ENCODE measurements around the gene KMT2E. TPM values are rescaled to one million over a fixed set of nuclear protein-coding genes. Genes with fewer than 3 reads are reported as not detected.

Gene KMT2E
- total RNA-seq, 1 experiment from 2014 or later = 52.3 TPM

DNA sequence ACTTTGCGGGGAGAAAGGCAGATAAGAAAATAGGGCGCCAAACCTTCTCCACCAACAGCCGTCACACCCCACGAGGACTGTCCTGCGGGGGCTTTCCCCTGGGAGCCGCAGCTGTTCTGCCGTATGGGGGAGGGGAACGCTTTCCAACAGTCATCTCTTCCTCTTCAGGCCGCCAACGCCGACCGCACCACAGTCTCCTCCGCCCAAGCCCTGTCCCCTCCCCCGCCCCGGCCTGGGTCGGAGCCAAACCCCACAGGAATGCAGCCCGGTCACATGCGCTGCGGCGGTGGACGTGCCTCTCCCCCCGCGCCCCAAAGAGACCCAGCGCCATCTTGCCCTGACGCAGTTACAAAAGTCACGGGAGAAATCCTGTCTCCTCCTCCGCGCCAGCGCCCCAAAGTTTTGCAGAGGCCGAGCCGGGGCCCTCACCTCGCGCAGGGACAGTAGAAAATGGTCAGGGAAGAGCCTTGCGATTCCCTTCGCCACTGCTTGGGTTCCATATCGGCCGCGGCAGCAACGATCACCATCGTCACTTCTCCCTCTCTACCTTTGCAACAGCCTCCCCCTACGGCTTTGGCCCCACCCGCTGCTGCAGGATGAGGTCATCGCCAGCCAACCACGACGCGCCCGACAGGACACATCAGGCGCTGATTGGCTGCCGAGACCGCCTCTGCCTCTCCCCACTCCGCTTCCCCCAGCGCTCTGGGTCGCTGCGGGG lies 1.3 kb upstream of the KMT2E start (continued):
- TF ChIP-seq, protein P1, sequence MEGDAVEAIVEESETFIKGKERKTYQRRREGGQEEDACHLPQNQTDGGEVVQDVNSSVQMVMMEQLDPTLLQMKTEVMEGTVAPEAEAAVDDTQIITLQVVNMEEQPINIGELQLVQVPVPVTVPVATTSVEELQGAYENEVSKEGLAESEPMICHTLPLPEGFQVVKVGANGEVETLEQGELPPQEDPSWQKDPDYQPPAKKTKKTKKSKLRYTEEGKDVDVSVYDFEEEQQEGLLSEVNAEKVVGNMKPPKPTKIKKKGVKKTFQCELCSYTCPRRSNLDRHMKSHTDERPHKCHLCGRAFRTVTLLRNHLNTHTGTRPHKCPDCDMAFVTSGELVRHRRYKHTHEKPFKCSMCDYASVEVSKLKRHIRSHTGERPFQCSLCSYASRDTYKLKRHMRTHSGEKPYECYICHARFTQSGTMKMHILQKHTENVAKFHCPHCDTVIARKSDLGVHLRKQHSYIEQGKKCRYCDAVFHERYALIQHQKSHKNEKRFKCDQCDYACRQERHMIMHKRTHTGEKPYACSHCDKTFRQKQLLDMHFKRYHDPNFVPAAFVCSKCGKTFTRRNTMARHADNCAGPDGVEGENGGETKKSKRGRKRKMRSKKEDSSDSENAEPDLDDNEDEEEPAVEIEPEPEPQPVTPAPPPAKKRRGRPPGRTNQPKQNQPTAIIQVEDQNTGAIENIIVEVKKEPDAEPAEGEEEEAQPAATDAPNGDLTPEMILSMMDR (IDR thresholded peaks at IDR 0.05) = no peak
- TF ChIP-seq ZNF121 (CRISPR knock-in tag; IDR thresholded peaks at IDR 0.05) (no peak), NR3C1 (CRISPR knock-in tag; conservative IDR thresholded peaks at IDR 0.05; ENCODE audit: low read depth) (no peak), TP53 (CRISPR knock-in tag; IDR thresholded peaks at IDR 0.05) (no peak), JUN (CRISPR knock-in tag; IDR thresholded peaks at IDR 0.05) (0 out of 2 replicates have a peak, but pooled peaks have one; percentile 51), EMX1 (CRISPR knock-in tag; IDR thresholded peaks at IDR 0.05) (peak; percentile 83; the same call in 1 of the 2 replicates), TCF7 (CRISPR knock-in tag; IDR thresholded peaks at IDR 0.05; ENCODE audit: low read depth) (no peak; the same call in 1 of the 2 replicates)

DNA sequence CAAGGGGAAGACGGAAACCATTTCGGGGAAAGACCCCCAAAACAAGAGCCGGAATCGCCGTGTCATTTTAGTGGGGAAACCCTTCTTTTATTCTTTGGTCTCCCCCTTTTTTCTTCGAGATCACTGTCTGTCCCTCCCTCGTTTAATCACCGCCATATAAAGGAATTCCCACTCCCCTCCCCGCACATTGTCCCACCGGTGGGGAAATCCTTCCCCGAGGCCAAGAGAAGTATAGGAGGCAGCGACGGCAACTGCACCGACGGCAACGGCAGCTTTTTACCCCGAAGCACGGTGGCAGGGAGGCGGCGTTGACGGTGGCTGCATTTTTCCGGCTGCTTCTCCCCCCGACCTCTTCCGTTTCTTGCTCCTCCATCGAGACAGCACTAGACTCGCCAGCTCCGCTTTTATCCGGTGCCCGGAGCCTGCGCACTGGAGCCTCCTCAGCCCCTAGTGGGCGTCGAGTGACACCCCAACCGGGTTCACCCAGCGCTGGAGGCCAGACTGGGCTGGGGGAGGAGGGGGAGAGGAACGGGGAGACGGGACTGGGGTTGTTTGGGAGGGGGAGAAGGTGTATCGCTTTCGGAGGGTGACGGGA lies 687 bp upstream of the KMT2E start:
- ATAC-seq = peak; percentile 65
- POLR2A ChIA-PET = interaction anchor here (1.0 to 3.1 kb wide), 7 partner anchors 14 to 568 kb away, joined by 3 to 29 read pairs (median 4); partner anchors contain the start of gene EFCAB10
- H3K4me3 Mint-ChIP-seq = peak overlapping the region; percentile 99
- no peaks in the 10 kb centered on the region for H3K27me3 Mint-ChIP-seq (ENCODE audit: low read depth)
- H3K9me3 Mint-ChIP-seq = no peaks in the 10 kb centered on the region
- H3K27ac Mint-ChIP-seq = peak overlapping the region; percentile 100
- H3K4me1 Mint-ChIP-seq = peaks cover 42% of the 10 kb centered on the region
- peaks cover 25% of the 10 kb centered on the region for H3K36me3 Mint-ChIP-seq
- peak; percentile 93 for DNase-seq (ENCODE audit: low spot score)
- CTCF ChIA-PET = interaction anchor here (0.6 to 2.6 kb wide), 5 partner anchors 26 to 519 kb away, joined by 3 to 12 read pairs (median 3); partner anchors contain the start of gene RINT1
- TF ChIP-seq JUN (CRISPR knock-in tag; IDR thresholded peaks at IDR 0.05) (0 out of 2 replicates have a peak, but pooled peaks have one; percentile 17), ETV6 (CRISPR knock-in tag; IDR thresholded peaks at IDR 0.05) (no peak; the same call in 1 of the 2 replicates), RELA (CRISPR knock-in tag; IDR thresholded peaks at IDR 0.05; ENCODE audit: borderline replicate concordance) (no peak), NFE2L1 (CRISPR knock-in tag; IDR thresholded peaks at IDR 0.05) (0 out of 2 replicates have a peak, but pooled peaks have one; percentile 70), KAT7 (CRISPR knock-in tag; IDR thresholded peaks at IDR 0.05; ENCODE audit: borderline replicate concordance) (no peak; the same call in 1 of the 2 replicates), RORB (CRISPR knock-in tag; IDR thresholded peaks at IDR 0.05) (no peak), ZNF138 (CRISPR knock-in tag; conservative IDR thresholded peaks at IDR 0.05) (no peak)
- TF ChIP-seq, protein P2, sequence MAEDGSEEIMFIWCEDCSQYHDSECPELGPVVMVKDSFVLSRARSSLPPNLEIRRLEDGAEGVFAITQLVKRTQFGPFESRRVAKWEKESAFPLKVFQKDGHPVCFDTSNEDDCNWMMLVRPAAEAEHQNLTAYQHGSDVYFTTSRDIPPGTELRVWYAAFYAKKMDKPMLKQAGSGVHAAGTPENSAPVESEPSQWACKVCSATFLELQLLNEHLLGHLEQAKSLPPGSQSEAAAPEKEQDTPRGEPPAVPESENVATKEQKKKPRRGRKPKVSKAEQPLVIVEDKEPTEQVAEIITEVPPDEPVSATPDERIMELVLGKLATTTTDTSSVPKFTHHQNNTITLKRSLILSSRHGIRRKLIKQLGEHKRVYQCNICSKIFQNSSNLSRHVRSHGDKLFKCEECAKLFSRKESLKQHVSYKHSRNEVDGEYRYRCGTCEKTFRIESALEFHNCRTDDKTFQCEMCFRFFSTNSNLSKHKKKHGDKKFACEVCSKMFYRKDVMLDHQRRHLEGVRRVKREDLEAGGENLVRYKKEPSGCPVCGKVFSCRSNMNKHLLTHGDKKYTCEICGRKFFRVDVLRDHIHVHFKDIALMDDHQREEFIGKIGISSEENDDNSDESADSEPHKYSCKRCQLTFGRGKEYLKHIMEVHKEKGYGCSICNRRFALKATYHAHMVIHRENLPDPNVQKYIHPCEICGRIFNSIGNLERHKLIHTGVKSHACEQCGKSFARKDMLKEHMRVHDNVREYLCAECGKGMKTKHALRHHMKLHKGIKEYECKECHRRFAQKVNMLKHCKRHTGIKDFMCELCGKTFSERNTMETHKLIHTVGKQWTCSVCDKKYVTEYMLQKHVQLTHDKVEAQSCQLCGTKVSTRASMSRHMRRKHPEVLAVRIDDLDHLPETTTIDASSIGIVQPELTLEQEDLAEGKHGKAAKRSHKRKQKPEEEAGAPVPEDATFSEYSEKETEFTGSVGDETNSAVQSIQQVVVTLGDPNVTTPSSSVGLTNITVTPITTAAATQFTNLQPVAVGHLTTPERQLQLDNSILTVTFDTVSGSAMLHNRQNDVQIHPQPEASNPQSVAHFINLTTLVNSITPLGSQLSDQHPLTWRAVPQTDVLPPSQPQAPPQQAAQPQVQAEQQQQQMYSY (CRISPR knock-in tag; IDR thresholded peaks at IDR 0.05) = 0 out of 2 replicates have a peak, but pooled peaks have one; percentile 11
- TF ChIP-seq, protein P3, sequence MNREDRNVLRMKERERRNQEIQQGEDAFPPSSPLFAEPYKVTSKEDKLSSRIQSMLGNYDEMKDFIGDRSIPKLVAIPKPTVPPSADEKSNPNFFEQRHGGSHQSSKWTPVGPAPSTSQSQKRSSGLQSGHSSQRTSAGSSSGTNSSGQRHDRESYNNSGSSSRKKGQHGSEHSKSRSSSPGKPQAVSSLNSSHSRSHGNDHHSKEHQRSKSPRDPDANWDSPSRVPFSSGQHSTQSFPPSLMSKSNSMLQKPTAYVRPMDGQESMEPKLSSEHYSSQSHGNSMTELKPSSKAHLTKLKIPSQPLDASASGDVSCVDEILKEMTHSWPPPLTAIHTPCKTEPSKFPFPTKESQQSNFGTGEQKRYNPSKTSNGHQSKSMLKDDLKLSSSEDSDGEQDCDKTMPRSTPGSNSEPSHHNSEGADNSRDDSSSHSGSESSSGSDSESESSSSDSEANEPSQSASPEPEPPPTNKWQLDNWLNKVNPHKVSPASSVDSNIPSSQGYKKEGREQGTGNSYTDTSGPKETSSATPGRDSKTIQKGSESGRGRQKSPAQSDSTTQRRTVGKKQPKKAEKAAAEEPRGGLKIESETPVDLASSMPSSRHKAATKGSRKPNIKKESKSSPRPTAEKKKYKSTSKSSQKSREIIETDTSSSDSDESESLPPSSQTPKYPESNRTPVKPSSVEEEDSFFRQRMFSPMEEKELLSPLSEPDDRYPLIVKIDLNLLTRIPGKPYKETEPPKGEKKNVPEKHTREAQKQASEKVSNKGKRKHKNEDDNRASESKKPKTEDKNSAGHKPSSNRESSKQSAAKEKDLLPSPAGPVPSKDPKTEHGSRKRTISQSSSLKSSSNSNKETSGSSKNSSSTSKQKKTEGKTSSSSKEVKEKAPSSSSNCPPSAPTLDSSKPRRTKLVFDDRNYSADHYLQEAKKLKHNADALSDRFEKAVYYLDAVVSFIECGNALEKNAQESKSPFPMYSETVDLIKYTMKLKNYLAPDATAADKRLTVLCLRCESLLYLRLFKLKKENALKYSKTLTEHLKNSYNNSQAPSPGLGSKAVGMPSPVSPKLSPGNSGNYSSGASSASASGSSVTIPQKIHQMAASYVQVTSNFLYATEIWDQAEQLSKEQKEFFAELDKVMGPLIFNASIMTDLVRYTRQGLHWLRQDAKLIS (CRISPR knock-in tag; IDR thresholded peaks at IDR 0.05; ENCODE audit: borderline replicate concordance) = no peak
- TF ChIP-seq, protein P4, sequence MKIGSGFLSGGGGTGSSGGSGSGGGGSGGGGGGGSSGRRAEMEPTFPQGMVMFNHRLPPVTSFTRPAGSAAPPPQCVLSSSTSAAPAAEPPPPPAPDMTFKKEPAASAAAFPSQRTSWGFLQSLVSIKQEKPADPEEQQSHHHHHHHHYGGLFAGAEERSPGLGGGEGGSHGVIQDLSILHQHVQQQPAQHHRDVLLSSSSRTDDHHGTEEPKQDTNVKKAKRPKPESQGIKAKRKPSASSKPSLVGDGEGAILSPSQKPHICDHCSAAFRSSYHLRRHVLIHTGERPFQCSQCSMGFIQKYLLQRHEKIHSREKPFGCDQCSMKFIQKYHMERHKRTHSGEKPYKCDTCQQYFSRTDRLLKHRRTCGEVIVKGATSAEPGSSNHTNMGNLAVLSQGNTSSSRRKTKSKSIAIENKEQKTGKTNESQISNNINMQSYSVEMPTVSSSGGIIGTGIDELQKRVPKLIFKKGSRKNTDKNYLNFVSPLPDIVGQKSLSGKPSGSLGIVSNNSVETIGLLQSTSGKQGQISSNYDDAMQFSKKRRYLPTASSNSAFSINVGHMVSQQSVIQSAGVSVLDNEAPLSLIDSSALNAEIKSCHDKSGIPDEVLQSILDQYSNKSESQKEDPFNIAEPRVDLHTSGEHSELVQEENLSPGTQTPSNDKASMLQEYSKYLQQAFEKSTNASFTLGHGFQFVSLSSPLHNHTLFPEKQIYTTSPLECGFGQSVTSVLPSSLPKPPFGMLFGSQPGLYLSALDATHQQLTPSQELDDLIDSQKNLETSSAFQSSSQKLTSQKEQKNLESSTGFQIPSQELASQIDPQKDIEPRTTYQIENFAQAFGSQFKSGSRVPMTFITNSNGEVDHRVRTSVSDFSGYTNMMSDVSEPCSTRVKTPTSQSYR (CRISPR knock-in tag; IDR thresholded peaks at IDR 0.05) = 0 out of 2 replicates have a peak, but pooled peaks have one; percentile 49
- TF ChIP-seq, protein P1 (IDR thresholded peaks at IDR 0.05) = peak; percentile 11; the same call in 1 of the 2 replicates
- TF ChIP-seq, protein P5, sequence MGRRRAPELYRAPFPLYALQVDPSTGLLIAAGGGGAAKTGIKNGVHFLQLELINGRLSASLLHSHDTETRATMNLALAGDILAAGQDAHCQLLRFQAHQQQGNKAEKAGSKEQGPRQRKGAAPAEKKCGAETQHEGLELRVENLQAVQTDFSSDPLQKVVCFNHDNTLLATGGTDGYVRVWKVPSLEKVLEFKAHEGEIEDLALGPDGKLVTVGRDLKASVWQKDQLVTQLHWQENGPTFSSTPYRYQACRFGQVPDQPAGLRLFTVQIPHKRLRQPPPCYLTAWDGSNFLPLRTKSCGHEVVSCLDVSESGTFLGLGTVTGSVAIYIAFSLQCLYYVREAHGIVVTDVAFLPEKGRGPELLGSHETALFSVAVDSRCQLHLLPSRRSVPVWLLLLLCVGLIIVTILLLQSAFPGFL (CRISPR knock-in tag; IDR thresholded peaks at IDR 0.05; ENCODE audit: borderline replicate concordance) = 0 out of 2 replicates have a peak, but pooled peaks have one; percentile 64
